ENCODE results near the gene MEGF10. TPM values are rescaled to one million over a fixed set of nuclear protein-coding genes. Genes with fewer than 3 reads are reported as not detected.

Gene MEGF10
- total RNA-seq, 1 donor from 2014 or later, result 96.1 TPM

DNA sequence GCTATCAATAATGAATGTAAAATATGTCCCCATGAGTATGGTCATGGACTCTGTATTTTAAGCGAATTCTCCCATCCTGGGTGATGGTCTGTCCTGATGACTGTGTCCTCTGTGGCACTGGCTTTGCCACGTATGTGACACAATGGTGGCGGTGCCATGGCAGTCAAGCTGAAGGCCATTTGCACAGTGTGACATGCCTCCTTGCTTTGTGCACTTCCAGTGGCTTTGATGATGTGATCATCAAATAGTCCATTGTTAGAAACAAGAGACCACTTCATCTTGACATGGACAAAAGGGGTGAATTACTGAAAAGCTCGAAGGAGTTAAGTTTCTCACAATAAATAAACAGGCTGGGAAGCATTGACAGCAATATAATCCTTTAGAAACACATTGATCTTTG lies 195.9 kb downstream of the MEGF10 start:
- H3K27me3 Mint-ChIP-seq (ENCODE audit: low read depth), result no peaks in the 10 kb centered on the region
- TF ChIP-seq, protein P1, sequence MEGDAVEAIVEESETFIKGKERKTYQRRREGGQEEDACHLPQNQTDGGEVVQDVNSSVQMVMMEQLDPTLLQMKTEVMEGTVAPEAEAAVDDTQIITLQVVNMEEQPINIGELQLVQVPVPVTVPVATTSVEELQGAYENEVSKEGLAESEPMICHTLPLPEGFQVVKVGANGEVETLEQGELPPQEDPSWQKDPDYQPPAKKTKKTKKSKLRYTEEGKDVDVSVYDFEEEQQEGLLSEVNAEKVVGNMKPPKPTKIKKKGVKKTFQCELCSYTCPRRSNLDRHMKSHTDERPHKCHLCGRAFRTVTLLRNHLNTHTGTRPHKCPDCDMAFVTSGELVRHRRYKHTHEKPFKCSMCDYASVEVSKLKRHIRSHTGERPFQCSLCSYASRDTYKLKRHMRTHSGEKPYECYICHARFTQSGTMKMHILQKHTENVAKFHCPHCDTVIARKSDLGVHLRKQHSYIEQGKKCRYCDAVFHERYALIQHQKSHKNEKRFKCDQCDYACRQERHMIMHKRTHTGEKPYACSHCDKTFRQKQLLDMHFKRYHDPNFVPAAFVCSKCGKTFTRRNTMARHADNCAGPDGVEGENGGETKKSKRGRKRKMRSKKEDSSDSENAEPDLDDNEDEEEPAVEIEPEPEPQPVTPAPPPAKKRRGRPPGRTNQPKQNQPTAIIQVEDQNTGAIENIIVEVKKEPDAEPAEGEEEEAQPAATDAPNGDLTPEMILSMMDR (conservative IDR thresholded peaks at IDR 0.05), result no peak
- H3K4me1 Mint-ChIP-seq, result peaks cover 54% of the 10 kb centered on the region
- DNase-seq (ENCODE audit: low read depth, low spot score), result peak; percentile 17
- peaks cover 10% of the 10 kb centered on the region for H3K9me3 Mint-ChIP-seq
- peaks cover 12% of the 10 kb centered on the region for H3K36me3 Mint-ChIP-seq (ENCODE audit: low read depth)
- H3K4me3 Mint-ChIP-seq, result peak overlapping the region; percentile 58
- peak overlapping the region; percentile 99 for H3K27ac Mint-ChIP-seq (ENCODE audit: unreplicated experiment)

GRCh38 chr5:127492854-127493738 lies 202.5 kb downstream of the MEGF10 start:
- H3K27ac Mint-ChIP-seq (ENCODE audit: unreplicated experiment), result no peak overlapping the region
- H3K27me3 Mint-ChIP-seq (ENCODE audit: low read depth), result no peaks in the 10 kb centered on the region
- H3K9me3 Mint-ChIP-seq, result peaks cover 7% of the 10 kb centered on the region
- TF ChIP-seq, protein P1 (conservative IDR thresholded peaks at IDR 0.05), result peak; percentile 97
- no peak for DNase-seq (ENCODE audit: low read depth, low spot score)
- peaks cover 9% of the 10 kb centered on the region for H3K36me3 Mint-ChIP-seq (ENCODE audit: low read depth)
- no peak overlapping the region for H3K4me3 Mint-ChIP-seq
- peaks cover 28% of the 10 kb centered on the region for H3K4me1 Mint-ChIP-seq

DNA sequence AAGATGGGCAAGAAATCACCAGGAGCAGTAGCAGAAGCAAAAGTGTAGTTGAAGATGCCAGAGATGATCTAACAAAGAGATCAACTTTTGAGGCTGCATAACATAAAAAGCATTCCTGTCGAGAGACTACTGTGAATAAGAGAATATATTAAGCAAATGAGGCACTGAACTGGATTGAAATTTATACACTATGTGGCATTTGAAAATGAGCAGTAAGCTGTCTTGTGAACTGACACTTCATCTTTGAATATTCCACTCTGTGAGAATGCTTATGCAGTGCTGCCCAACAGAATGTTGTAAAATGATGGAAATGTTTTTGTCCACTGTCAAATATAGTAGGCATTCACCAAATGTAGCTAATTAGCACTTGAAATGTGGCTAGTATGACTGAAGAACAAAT lies 208.0 kb downstream of the MEGF10 start:
- no peaks in the 10 kb centered on the region for H3K36me3 Mint-ChIP-seq (ENCODE audit: low read depth)
- H3K27me3 Mint-ChIP-seq (ENCODE audit: low read depth), result no peaks in the 10 kb centered on the region
- H3K4me1 Mint-ChIP-seq, result no peaks in the 10 kb centered on the region
- DNase-seq (ENCODE audit: low read depth, low spot score), result no peak
- no peak overlapping the region for H3K4me3 Mint-ChIP-seq
- no peaks in the 10 kb centered on the region for H3K9me3 Mint-ChIP-seq
- no peak overlapping the region for H3K27ac Mint-ChIP-seq (ENCODE audit: unreplicated experiment)
- TF ChIP-seq, protein P1 (conservative IDR thresholded peaks at IDR 0.05), result no peak

DNA sequence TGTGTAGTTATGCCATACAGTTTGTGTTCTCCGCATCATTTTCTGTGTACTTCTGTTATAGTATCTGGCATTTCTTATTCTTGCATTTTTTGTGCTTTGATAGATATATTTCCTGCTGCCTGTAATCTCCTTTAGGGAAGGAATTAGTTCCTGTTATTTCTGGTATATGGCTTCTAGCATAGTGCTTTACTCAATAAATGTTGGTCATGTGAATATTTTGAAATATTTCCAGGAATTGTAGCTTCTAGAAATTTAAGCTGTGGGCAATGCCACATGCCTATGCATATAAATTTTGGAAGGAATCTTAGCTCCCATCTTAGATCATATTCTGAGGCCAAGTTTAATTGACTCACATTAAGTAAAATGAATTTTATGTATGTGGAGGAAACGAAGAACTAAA lies 215.3 kb downstream of the MEGF10 start:
- no peaks in the 10 kb centered on the region for H3K9me3 Mint-ChIP-seq
- TF ChIP-seq, protein P1 (conservative IDR thresholded peaks at IDR 0.05), result no peak
- H3K27me3 Mint-ChIP-seq (ENCODE audit: low read depth), result no peaks in the 10 kb centered on the region
- H3K27ac Mint-ChIP-seq (ENCODE audit: unreplicated experiment), result no peak overlapping the region
- H3K36me3 Mint-ChIP-seq (ENCODE audit: low read depth), result no peaks in the 10 kb centered on the region
- H3K4me3 Mint-ChIP-seq, result no peak overlapping the region
- H3K4me1 Mint-ChIP-seq, result no peaks in the 10 kb centered on the region
- no peak for DNase-seq (ENCODE audit: low read depth, low spot score)

- H3K27me3 Mint-ChIP-seq (ENCODE audit: low read depth), result no peaks in the 10 kb centered on the region
- DNase-seq (ENCODE audit: low read depth, low spot score), result no peak
- H3K36me3 Mint-ChIP-seq (ENCODE audit: low read depth), result no peaks in the 10 kb centered on the region
- TF ChIP-seq, protein P1 (conservative IDR thresholded peaks at IDR 0.05), result no peak
- no peak overlapping the region for H3K4me3 Mint-ChIP-seq
- no peaks in the 10 kb centered on the region for H3K4me1 Mint-ChIP-seq
- H3K9me3 Mint-ChIP-seq, result no peaks in the 10 kb centered on the region
- H3K27ac Mint-ChIP-seq (ENCODE audit: unreplicated experiment), result no peak overlapping the region
Measured at GRCh38 chr5:127506616-127507015, 216.0 kb downstream of the MEGF10 start.

All from neural crest cell (in vitro differentiated cells).